ENCODE data around the gene C1orf226.

- TF ChIP-seq CTCF (optimal IDR thresholded peaks at IDR 0.05 in 1 of 3, IDR thresholded peaks at IDR 0.05 in 1 of 3, conservative IDR thresholded peaks at IDR 0.05 in 1 of 3; ENCODE audit: extremely low read depth in 1 of 3, insufficient read depth in 2 of 3, low read length in 3 of 3) (no peak), EZH2 (IDR thresholded peaks at IDR 0.05; ENCODE audit: low read length) (no peak)
These were observed 14.8 kb downstream of the C1orf226 start for GRCh38 chr1:162396201-162396906.
